HG03103 (cell line): ENCODE data around the gene SLC20A1.
"Not testable (repeated sequence)": the region's sequence is repeated elsewhere in the genome, so short reads cannot be mapped to it uniquely, and the experiment has no call there.

Source experiments
- ATAC-seq: cut with Tn5 transposase; IDR thresholded peaks from one replicate; pipeline ENCODE4 v1.9.1; 2021; ENCODE audit warnings: low read depth; ENCODE audit not compliant: unreplicated experiment

The SLC20A1 gene

GRCh38 chr2:112645310-112646101 lies at the start of gene SLC20A1:
TSS of gene SLC20A1 (plus strand) at chr2:112645939. CDS start at chr2:112646829, 890 bp downstream.
- ATAC-seq: peak; percentile 87

DNA sequence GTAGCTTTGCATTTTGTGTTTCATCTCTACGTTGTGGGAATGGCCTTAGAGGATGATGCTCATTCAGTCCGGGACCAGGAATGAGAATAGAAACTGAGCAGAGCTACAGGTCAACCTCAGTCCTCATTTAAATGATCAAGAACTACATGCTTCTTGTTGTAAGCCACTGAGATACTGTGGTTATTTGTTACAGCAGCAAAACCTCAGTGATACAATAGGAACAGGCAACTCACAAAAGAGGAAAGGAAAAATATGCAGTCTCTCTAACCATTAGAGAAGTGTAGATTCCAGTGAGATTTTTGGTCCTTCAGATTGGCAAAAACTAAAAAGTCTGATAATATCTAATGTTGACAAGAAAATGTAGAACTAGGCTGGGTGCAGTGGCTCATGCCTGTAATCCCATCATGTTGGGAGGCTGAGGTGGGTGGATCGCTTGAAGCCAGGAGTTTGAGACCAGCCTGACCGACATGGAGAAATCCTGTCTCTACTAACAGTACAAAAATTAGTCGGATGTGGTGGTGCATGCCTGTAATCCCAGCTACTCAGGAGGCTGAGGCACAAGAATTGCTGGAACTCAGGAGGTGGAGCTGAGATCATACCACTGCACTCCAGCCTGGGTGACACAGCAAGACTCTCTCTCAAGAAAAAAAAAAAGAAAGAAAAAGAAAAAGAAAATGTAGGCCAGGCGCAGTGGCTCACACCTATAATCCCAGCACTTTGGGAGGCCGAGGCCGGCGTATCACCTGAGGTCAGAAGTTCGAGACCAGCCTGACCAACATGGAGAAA lies 48.0 kb upstream of the SLC20A1 start:
- ATAC-seq: no peak

- ATAC-seq: no peak
Measured at GRCh38 chr2:112600634-112601033, 45.1 kb upstream of the SLC20A1 start.

- no peak for ATAC-seq
Measured at GRCh38 chr2:112601754-112602153, 44.0 kb upstream of the SLC20A1 start.

DNA sequence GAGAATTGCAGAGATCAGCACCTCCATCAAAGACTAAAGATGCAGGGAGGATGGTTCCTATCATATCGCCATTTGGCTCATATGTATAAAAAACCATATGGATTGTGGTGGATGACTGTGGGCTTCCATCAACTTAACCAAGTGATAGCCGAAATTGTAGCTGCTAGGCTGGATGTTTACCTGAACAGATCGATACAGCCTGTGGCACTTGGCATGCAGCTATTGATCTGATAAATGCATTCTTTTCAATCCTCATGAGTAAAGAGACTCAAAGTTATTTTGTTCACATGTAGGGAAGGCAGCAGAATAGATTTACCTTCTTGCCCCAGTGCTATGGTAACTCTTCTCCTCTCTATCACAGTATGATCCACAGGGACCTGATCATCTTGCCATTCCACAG lies 42.8 kb upstream of the SLC20A1 start:
- no peak for ATAC-seq

DNA sequence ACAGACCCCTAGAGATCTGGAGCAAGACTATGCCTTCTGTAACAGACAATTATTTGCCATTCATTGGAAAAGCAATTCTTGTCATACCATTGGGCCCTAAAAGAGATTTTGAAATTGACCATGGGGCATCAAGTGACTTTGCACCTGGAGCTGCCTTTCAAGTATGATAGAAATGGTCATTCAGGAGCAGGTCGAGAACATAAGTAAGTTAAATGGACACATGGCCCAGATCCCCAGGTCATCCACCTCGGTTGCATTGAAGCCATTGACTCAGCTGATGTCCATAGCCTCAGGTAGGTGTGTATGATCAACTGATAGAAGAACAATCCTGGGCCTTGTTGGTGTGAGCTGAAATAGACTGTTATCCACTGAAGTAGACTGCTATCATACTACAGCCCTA lies 42.0 kb upstream of the SLC20A1 start:
- ATAC-seq: no peak

- no peak for ATAC-seq
Measured at GRCh38 chr2:112604952-112605351, 40.8 kb upstream of the SLC20A1 start.

- ATAC-seq: no peak
Measured at GRCh38 chr2:112605926-112606325, 39.8 kb upstream of the SLC20A1 start.

GRCh38 chr2:112606547-112606946 lies 39.2 kb upstream of the SLC20A1 start:
- no peak for ATAC-seq

DNA sequence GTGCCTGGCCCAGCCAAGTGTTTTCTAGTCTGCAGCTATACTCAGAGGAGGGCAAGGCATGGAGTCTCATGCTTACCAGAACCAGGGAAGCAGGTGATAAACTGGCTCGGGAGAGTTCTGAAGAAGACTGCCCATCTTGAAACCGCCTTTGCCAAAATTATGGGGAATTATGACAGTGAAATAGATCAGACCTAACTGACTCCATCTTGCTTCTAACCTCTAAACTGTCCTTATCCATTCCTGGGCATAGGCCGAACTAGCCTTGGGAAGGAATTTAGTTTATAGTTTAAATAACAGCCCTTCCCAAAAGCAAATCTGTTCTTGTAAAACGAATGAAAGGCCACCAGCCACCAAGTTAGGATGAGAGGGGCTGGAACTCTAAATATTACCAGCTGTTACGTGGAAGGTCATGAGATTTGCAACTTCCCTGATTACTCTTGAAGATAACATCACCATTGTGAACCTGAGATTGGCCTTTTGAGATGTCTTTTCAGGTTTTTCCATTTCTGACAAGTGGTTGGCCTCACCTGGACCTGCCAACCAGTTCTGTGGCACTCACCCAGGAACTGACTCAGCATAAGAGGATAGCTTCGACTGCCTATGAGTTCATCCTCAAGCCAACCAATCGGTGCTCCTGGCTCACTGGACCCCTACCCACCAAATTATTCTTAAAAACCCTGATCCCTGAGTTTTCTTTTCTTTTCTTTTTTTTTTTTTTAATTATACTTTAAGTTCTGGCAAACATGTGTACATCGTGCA lies 37.9 kb upstream of the SLC20A1 start:
- ATAC-seq: no peak

GRCh38 chr2:112609320-112609719 lies 36.4 kb upstream of the SLC20A1 start:
- not testable (repeated sequence) for ATAC-seq

DNA sequence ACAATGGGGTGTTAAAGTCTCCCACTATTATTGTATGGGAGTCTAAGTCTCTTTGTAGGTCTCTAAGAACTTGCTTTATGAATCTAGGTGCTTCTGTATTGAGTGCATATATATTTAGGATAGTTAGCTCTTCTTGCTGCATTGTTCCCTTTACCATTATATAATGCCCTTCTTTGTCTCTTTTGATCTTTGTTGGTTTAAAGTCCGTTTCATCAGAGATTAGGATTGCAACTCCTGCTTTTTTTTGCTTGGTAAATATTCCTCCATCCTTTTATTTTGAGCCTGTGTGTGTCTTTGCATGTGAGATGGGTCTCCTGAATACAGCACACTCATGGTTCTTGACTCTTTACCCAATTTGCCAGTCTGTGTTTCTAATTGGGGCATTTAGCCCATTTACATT lies 33.5 kb upstream of the SLC20A1 start:
- not testable (repeated sequence) for ATAC-seq

GRCh38 chr2:112614201-112614840 lies 31.4 kb upstream of the SLC20A1 start:
- no peak for ATAC-seq

- no peak for ATAC-seq
Measured at GRCh38 chr2:112615051-112615450, 30.7 kb upstream of the SLC20A1 start.

- not testable (repeated sequence) for ATAC-seq
Measured at GRCh38 chr2:112615798-112616197, 29.9 kb upstream of the SLC20A1 start.

- no peak for ATAC-seq
Measured at GRCh38 chr2:112618383-112618782, 27.4 kb upstream of the SLC20A1 start.

- ATAC-seq: no peak
Measured at GRCh38 chr2:112621790-112622527, 23.8 kb upstream of the SLC20A1 start.

DNA sequence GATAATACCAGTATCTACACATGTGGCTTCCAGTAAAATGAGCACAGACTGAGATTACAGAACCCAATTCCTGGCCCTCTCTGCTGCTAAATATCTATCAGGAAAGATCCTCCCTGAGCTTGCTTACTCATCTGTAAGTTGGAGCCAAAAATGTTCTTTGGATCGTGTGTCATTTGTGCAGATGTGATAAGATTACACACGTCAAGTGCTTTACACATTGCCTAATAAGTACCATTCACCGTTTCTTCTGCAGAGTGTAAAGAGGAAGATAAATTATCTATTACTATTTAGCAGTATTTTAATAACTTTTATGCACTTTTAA lies 23.2 kb upstream of the SLC20A1 start:
- no peak for ATAC-seq

GRCh38 chr2:112623913-112624777 lies 21.6 kb upstream of the SLC20A1 start:
- no peak for ATAC-seq
